Progenitor cell of endocrine pancreas (in vitro differentiated cells): ENCODE data around the gene INPP5J. TPM values are rescaled to one million over a fixed set of nuclear protein-coding genes. Genes with fewer than 3 reads are reported as not detected.
A peak's percentile ranks its signal among the peaks of the same experiment; 100 is the strongest.

Source experiments
- DNase-seq: peaks from one replicate; pipeline ENCODE4 v3.0.0; 2021; ENCODE audit warnings: low spot score; ENCODE audit not compliant: unreplicated experiment
- H3K27ac Mint-ChIP-seq: 2 replicates; pipeline ENCODE4 v1.8.0; 2021; ENCODE audit warnings: mild to moderate bottlenecking, moderate library complexity, mixed read lengths
- H3K27me3 Mint-ChIP-seq: 2 replicates; pipeline ENCODE4 v1.8.0; 2021; ENCODE audit warnings: mixed read lengths
- H3K36me3 Mint-ChIP-seq: 2 replicates; pipeline ENCODE4 v1.8.0; 2022; ENCODE audit warnings: mixed read lengths; ENCODE audit not compliant: insufficient read depth
- H3K4me1 Mint-ChIP-seq: 2 replicates; pipeline ENCODE4 v1.8.0; 2021; ENCODE audit warnings: low read depth, mixed read lengths
- H3K4me3 Mint-ChIP-seq: 2 replicates; pipeline ENCODE4 v1.8.0; 2021; ENCODE audit warnings: low read depth, mild to moderate bottlenecking, moderate library complexity, mixed read lengths
- H3K9me3 Mint-ChIP-seq: 2 replicates; pipeline ENCODE4 v1.8.0; 2021; ENCODE audit warnings: low read depth, mixed read lengths
- CTCF ChIP-seq: fragments of 200-600 bp; sonication (generic); IDR thresholded peaks from one replicate; pipeline ENCODE4 v1.5.0; 2021; ENCODE audit warnings: antibody characterized with exemption, mild to moderate bottlenecking; ENCODE audit not compliant: unreplicated experiment
- total RNA-seq: library from RNA; stranded (reverse); gene quantifications from 2 replicates; pipeline ENCODE4 v1.2.1, GENCODE V29; 2021

The INPP5J gene
- total RNA-seq, 1 donor from 2014 or later = 17.9 TPM

- no peak for TF ChIP-seq CTCF
- Mint-ChIP-seq H3K4me3 (peak overlapping the region; percentile 76), H3K27me3 (no peaks in the 10 kb centered on the region), H3K4me1 (peaks cover 28% of the 10 kb centered on the region), H3K36me3 (no peaks in the 10 kb centered on the region), H3K27ac (peak overlapping the region; percentile 89), H3K9me3 (no peaks in the 10 kb centered on the region)
- DNase-seq = no peak
Observed at GRCh38 chr22:31085928-31086327, 36.8 kb upstream of the INPP5J start.

GRCh38 chr22:31086703-31087330 lies 35.9 kb upstream of the INPP5J start:
- peaks cover 24% of the 10 kb centered on the region for H3K4me1 Mint-ChIP-seq
- DNase-seq = no peak
- H3K27me3 Mint-ChIP-seq = no peaks in the 10 kb centered on the region
- no peak overlapping the region for H3K27ac Mint-ChIP-seq
- H3K4me3 Mint-ChIP-seq = no peak overlapping the region
- TF ChIP-seq CTCF = no peak
- no peaks in the 10 kb centered on the region for H3K36me3 Mint-ChIP-seq
- H3K9me3 Mint-ChIP-seq = no peaks in the 10 kb centered on the region

- no peak for TF ChIP-seq CTCF
- peaks cover 17% of the 10 kb centered on the region for H3K4me1 Mint-ChIP-seq
- H3K36me3 Mint-ChIP-seq = no peaks in the 10 kb centered on the region
- no peak for DNase-seq
- H3K27ac Mint-ChIP-seq = no peak overlapping the region
- H3K9me3 Mint-ChIP-seq = no peaks in the 10 kb centered on the region
- no peak overlapping the region for H3K4me3 Mint-ChIP-seq
- H3K27me3 Mint-ChIP-seq = no peaks in the 10 kb centered on the region
Observed at GRCh38 chr22:31087744-31088215, 35.0 kb upstream of the INPP5J start.

GRCh38 chr22:31088233-31088986 lies 34.4 kb upstream of the INPP5J start:
- Mint-ChIP-seq H3K4me1 (peaks cover 12% of the 10 kb centered on the region), H3K27ac (no peak overlapping the region), H3K27me3 (no peaks in the 10 kb centered on the region), H3K4me3 (no peak overlapping the region), H3K9me3 (no peaks in the 10 kb centered on the region), H3K36me3 (no peaks in the 10 kb centered on the region)
- no peak for DNase-seq
- no peak for TF ChIP-seq CTCF

DNA sequence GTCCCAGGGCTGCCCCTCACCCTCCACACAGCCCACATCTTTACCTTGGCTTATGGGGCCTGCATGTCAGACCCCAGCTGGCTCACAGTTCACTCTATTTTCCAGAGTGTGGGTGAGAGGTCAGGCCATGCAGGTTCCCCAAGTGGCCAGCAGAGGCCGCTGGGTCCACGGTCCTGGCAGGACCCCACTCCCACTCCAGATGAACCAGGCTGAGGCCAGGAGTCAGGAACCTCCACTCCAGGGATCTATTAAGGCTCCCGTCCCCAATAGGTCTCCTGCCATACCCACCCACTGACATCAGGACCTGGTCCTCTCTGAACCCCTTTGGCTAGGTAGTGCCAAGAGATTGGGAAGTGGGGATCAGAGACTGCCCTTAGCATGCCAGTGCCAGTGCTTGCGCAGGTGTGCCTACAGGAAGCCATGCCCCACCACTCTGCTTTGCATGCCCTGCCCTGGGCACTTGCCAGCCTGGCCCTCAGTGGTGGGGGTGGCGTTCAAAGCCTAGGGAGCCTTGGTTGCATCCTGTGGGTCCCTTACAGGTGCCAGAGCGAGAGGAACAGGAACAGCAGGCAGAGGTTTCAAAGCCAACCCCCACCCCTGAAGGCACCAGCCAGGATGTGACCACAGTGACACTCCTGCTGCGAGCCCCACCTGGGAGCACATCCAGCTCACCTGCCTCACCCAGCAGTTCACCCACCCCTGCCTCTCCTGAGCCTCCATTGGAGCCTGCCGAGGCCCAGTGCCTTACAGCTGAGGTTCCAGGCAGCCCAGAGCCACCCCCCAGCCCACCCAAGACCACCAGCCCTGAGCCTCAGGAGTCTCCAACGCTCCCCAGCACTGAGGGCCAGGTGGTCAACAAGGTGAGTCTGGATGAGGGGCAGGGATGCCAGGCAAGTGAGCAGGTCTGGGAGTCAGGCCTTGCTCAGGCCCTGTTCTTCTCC lies 33.3 kb upstream of the INPP5J start:
- Mint-ChIP-seq H3K4me3 (no peak overlapping the region), H3K27ac (no peak overlapping the region)
- DNase-seq = no peak

More for the DNA sequence above, 33.3 kb upstream of the INPP5J start:
- no peaks in the 10 kb centered on the region for H3K36me3 Mint-ChIP-seq
- H3K4me1 Mint-ChIP-seq = peaks cover 2% of the 10 kb centered on the region
- no peaks in the 10 kb centered on the region for H3K9me3 Mint-ChIP-seq
- no peaks in the 10 kb centered on the region for H3K27me3 Mint-ChIP-seq
- peak; percentile 70 for TF ChIP-seq CTCF
